GM12875 (cell line): ENCODE data around the gene NPDC1.

ENCODE experiments used
- H3K4me3 ChIP-seq: one replicate; pipeline ENCODE4 v1.5.1; 2011; ENCODE audit warnings: low read depth, low read length, control low read depth
- CTCF ChIP-seq: IDR thresholded peaks from 2 replicates; pipeline ENCODE4 v1.5.1; 2011; ENCODE audit warnings: low read depth, mild to moderate bottlenecking, control low read depth, inconsistent platforms, low read length, moderate library complexity, borderline replicate concordance; ENCODE audit not compliant: insufficient read depth

The NPDC1 gene

GRCh38 chr9:137048655-137049543 lies 2.9 kb upstream of the NPDC1 start:
- no peak overlapping the region for H3K4me3 ChIP-seq
- no peak for TF ChIP-seq CTCF

GRCh38 chr9:137045294-137046087 lies 486 bp downstream of the NPDC1 start:
- no peak for TF ChIP-seq CTCF

GRCh38 chr9:137044502-137045177 lies 1.3 kb downstream of the NPDC1 start:
- H3K4me3 ChIP-seq = no peak overlapping the region
- TF ChIP-seq CTCF = no peak

More at GRCh38 chr9:137045294-137046087, 486 bp downstream of the NPDC1 start:
- no peak overlapping the region for H3K4me3 ChIP-seq

- H3K4me3 ChIP-seq = no peak overlapping the region
These were observed 1.9 kb downstream of the NPDC1 start for GRCh38 chr9:137044037-137044436.

GRCh38 chr9:137042751-137043727 lies 2.9 kb downstream of the NPDC1 start:
- no peak for TF ChIP-seq CTCF
- no peak overlapping the region for H3K4me3 ChIP-seq

More at GRCh38 chr9:137044037-137044436, 1.9 kb downstream of the NPDC1 start:
- no peak for TF ChIP-seq CTCF

GRCh38 chr9:137041124-137041523 lies 4.9 kb downstream of the NPDC1 start:
- TF ChIP-seq CTCF = no peak
- H3K4me3 ChIP-seq = no peak overlapping the region
